Peyer's patch (tissue), 4 donors: ENCODE results near the gene ADORA2A.

Experiments
- CTCF ChIP-seq, 6 experiments: fragments of 450-650 bp in 4 of 6; fragments of 200-600 bp in 2 of 6; sonication (generic) in 1 of 6; IDR thresholded peaks; one replicate each; pipeline ENCODE4 v1.5.1; 2017 to 2019; ENCODE audit warnings: antibody characterized with exemption in 6 of 6, mild to moderate bottlenecking in 3 of 6, moderate library complexity in 1 of 6
- POLR2A ChIP-seq, 2 donors: fragments of 450-650 bp; IDR thresholded peaks; one replicate each; pipeline ENCODE4 v1.5.1; 2017; ENCODE audit warnings: antibody characterized with exemption in 2 of 2, mild to moderate bottlenecking in 2 of 2, moderate library complexity in 2 of 2

DNA sequence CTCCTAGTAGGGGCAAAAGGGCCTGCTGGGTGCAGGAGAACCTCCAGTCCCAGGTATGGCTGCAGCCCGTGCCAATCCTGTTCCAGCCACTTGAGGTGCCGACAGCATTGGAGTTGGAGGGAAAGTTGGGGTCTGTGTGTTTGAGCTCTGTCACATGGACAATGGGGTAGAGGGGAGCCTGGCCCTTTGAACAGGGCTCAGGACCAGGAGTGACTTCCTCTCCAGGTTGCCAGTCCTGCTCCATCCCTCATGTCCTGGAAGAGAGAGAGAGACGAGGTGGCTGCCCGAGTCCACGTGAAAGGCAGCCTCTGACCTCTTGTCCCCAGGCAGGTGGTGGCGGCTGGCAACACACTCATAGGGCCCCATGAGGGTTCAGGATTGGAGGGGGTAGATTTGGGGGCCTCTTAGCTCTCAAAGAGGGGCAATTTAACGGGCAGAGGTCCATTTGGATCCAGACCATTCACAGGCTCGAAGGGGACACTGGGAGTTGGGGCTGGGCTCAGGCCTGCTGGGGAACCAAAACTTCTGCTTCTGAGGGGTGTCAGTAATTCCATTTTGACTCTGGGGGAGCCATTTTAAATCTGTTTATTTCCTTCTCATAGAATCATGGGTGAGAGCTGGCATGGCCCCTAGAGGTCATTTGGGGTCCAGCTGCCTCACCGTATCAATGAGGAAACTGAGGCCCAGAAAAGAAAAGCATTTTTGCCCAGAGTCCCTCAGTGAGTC, 4.1 kb downstream of the ADORA2A start:
- TF ChIP-seq CTCF (IDR thresholded peaks at IDR 0.05) (no peak), POLR2A (IDR thresholded peaks at IDR 0.05) (no peak)
